Small intestine (tissue), 7 donors: Measurements from ENCODE around the gene SLC51B. TPM values are rescaled to one million over a fixed set of nuclear protein-coding genes. Genes with fewer than 3 reads are reported as not detected.

ENCODE experiments used
- DNase-seq, 2 donors: peaks; one replicate each; pipeline versions ENCODE4 v3.0.0 to v3.0.0-alpha.2; 2013
- FAIRE-seq: peaks from 2 replicates; lab custom pipeline; 2012; peaks lifted over from hg19 to GRCh38; lab: Jason Lieb, UNC
- H3K27ac ChIP-seq, 3 donors: one replicate each; pipeline ENCODE4 v1.5.1; 2013; ENCODE audit warnings: low read length in 2 of 3, mild to moderate bottlenecking in 2 of 3, control low read depth in 1 of 3, inconsistent platforms in 1 of 3, low read depth in 1 of 3, moderate library complexity in 1 of 3
- H3K27me3 ChIP-seq, 3 donors: one replicate each; pipeline ENCODE4 v1.6.1; 2013; ENCODE audit warnings: low read length in 3 of 3, inconsistent platforms in 1 of 3; ENCODE audit not compliant: control insufficient read depth in 3 of 3, insufficient read depth in 3 of 3
- H3K36me3 ChIP-seq, 3 donors: one replicate each; pipeline ENCODE4 v1.6.1; 2013; ENCODE audit warnings: low read length in 3 of 3, inconsistent platforms in 1 of 3, low read depth in 1 of 3, mild to moderate bottlenecking in 1 of 3, moderate library complexity in 1 of 3; ENCODE audit not compliant: control insufficient read depth in 3 of 3, insufficient read depth in 2 of 3
- H3K4me1 ChIP-seq, 3 donors: one replicate each; pipeline ENCODE4 v1.6.1; 2013; ENCODE audit warnings: low read length in 2 of 3, inconsistent platforms in 1 of 3, low read depth in 1 of 3, mild to moderate bottlenecking in 1 of 3, moderate library complexity in 1 of 3; ENCODE audit not compliant: control insufficient read depth in 3 of 3, insufficient read depth in 2 of 3
- H3K4me3 ChIP-seq, 3 donors: one replicate each; pipeline ENCODE4 v1.5.1; 2013; ENCODE audit warnings: low read length in 3 of 3, control low read depth in 1 of 3, inconsistent platforms in 1 of 3, low read depth in 1 of 3, mild to moderate bottlenecking in 1 of 3, moderate library complexity in 1 of 3
- H3K9me3 ChIP-seq, 2 donors: one replicate each; pipeline ENCODE4 v1.6.1; 2013; ENCODE audit warnings: low read depth in 1 of 2, low read length in 1 of 2; ENCODE audit not compliant: control insufficient read depth in 2 of 2, insufficient read depth in 1 of 2
- WGBS, 3 donors: extraction: QIAGEN DNeasy Blood & Tissue Kit; methylation state at CpG; one replicate each; pipeline ENCODE4 v1.1.7; 2013; 5-methylcytosine and 5-hydroxymethylcytosine counted together
- polyA plus RNA-seq, 4 donors: library from polyadenylated mRNA; stranded (reverse) in 3 of 4; unstranded in 1 of 4; fragments of 200-250 nt in 3 of 4; fragments of 120-200 nt in 1 of 4; gene quantifications; one replicate each; pipeline versions ENCODE4 v1.2.1 to v1.2.3, GENCODE V29; 2013
- donor health status: healthy with polysubstance abuse.
- donor health status: control.
- donor health status: control.
- donor health status: Bipolar disorder and iron deficiency.
- donor health status: healthy.

Gene SLC51B
- polyA plus RNA-seq, 4 donors, result 23.5 to 258 (median 162) TPM

DNA sequence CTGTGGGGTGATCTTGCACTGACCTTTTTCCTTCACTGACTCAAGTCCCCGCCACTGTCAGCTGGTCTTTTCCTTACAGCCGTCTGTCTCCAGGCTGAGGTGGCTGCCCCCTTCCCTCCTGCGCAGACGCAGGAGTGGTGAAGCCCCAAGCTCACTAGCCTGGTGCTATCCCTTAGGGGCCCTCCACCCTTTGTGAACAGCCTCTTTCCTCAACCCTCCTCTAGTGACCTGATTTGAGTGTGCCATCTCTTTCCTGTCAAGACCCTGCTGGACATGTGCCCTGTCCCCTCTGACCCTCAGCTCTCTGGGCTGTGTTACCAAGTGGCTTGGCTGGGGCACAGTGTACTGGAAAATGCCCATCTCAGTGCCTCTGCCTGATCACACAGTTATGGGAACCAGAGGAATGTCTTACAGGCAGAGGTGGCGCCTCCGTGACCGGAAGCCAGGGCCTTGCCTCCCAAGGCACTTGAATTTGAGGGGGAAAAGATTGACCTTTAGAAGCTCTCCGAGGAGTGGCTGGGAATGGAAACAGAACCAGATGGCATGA is 40.1 kb downstream of the SLC51B start:
- WGBS, 3 donors, result 78 to 84% (median 79%) methylated on average over 8 of the region's 8 CpGs
- no peak for DNase-seq
- FAIRE-seq, result no peak
- H3K9me3 ChIP-seq, result no peaks in the 10 kb centered on the region
- H3K4me1 ChIP-seq, result peaks cover 0 to 70% (median 21%) of the 10 kb centered on the region in 3 donors
- H3K36me3 ChIP-seq, result peaks cover 0 to 1% (median 0%) of the 10 kb centered on the region in 3 donors
- H3K4me3 ChIP-seq, result no peak overlapping the region
- H3K27me3 ChIP-seq, result peaks cover 0 to 4% (median 0%) of the 10 kb centered on the region in 3 donors
- H3K27ac ChIP-seq, result no peak overlapping the region

DNA sequence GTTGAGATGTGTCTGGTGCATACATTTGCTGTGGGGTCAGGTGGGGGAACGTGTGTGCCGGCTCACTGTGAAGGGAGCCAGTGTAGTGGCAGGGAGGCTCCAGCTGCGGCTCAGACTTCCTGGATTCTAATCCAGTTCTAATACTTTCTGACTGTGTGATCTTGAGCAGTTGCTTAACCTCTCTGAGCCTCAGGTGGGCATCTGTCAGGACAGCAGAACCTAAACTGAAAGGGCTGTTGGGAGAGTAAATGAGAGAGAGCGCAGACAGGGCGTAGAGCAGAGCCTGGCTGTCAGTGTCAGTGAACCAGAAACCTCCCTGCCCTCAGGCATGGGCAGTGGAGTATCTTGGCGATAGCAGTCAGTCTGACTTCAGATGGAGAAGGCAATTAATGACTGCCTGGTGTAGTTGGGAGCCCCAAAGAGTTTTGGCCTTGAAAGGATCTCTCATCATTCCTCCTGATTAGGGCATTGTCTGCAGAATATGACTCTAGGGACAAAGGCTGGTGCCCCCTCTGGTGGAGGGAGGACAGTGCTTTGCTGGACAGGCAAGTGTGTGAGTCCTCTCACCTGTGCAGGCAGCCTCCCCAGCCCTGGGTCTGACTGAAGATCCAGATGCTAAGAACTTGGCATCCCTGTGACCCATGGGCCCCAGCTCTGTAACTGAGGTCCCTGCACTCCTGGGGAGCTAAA is 40.9 kb downstream of the SLC51B start:
- H3K4me1 ChIP-seq, result peaks cover 0 to 74% (median 21%) of the 10 kb centered on the region in 3 donors
- H3K27me3 ChIP-seq, result peaks cover 0 to 4% (median 0%) of the 10 kb centered on the region in 3 donors
- peaks cover 0 to 4% (median 0%) of the 10 kb centered on the region in 3 donors for H3K36me3 ChIP-seq
- FAIRE-seq (no peak), DNase-seq (peak; percentile 46 to 63)
- no peak overlapping the region for H3K4me3 ChIP-seq
- no peak overlapping the region for H3K27ac ChIP-seq
- WGBS, 3 donors, result 85 to 91% (median 87%) methylated on average over 6 of the region's 6 CpGs
- H3K9me3 ChIP-seq, result no peaks in the 10 kb centered on the region

- peaks cover 0 to 73% (median 21%) of the 10 kb centered on the region in 3 donors for H3K4me1 ChIP-seq
- FAIRE-seq (no peak), DNase-seq (no peak)
- H3K36me3 ChIP-seq, result peaks cover 0 to 4% (median 0%) of the 10 kb centered on the region in 3 donors
- no peaks in the 10 kb centered on the region for H3K9me3 ChIP-seq
- no peak overlapping the region for H3K4me3 ChIP-seq
- peak overlapping the region in 1 of 3 donors; percentile 91 for H3K27ac ChIP-seq
- H3K27me3 ChIP-seq, result peaks cover 0 to under 1% (median 0%) of the 10 kb centered on the region in 3 donors
- 62 to 73% (median 71%) methylated on average over 6 of the region's 6 CpGs for WGBS, 3 donors
These were observed 41.5 kb downstream of the SLC51B start for GRCh38 chr15:65086680-65087111.

- DNase-seq (peak; percentile 28 to 32), FAIRE-seq (no peak)
- H3K4me3 ChIP-seq, result no peak overlapping the region
- no peaks in the 10 kb centered on the region for H3K27me3 ChIP-seq
- H3K27ac ChIP-seq, result peak overlapping the region; percentile 41 to 96 (median 91)
- 83 to 88% (median 83%) methylated on average over 3 of the region's 3 CpGs for WGBS, 3 donors
- peaks cover 0 to 4% (median 0%) of the 10 kb centered on the region in 3 donors for H3K36me3 ChIP-seq
- H3K4me1 ChIP-seq, result peaks cover 0 to 71% (median 21%) of the 10 kb centered on the region in 3 donors
- no peaks in the 10 kb centered on the region for H3K9me3 ChIP-seq
These were observed 42.2 kb downstream of the SLC51B start for GRCh38 chr15:65087411-65087810.

DNA sequence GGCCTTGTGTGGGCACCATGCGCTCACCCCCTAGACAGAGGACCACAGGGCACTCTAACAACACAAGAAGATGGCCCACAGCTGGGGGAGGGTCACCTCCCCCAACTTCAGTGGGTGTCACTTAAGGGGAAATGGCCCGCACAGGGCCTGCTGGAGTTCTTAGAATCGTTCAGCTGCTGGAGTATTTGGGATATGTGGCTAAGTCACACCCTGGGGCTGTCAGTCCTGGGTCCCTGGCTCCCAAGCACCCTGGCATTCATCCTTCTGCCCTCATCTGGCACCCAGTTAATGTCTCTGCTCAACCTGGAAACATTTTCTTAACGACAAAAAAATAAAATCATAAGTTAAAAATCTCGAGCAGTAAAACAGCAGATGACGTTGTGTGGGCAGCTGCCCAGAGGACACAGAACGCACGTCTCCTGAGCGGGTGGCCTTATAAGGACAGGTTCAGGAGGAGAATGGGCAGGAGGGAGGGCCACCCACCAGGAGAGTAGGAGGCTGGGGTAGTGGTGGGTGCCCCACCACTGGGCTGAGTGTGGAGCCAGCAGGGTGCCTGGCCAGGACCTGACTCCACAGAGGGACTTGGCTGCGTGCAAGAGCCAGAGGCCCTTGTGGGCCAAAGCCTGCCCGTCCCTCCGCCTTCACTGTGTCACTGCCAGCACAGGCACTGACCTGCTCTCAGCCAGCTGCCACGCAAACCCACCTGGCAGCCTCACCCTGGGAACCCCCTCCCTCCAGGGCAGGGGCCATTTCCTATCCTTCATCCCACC is 42.9 kb downstream of the SLC51B start:
- Histone ChIP-seq H3K4me1 (peaks cover 0 to 71% (median 21%) of the 10 kb centered on the region in 3 donors), H3K9me3 (no peaks in the 10 kb centered on the region), H3K36me3 (peaks cover 0 to 8% (median 0%) of the 10 kb centered on the region in 3 donors), H3K27me3 (no peaks in the 10 kb centered on the region), H3K4me3 (no peak overlapping the region), H3K27ac (peak overlapping the region; percentile 83 to 96 (median 91))
- FAIRE-seq (no peak), DNase-seq (peak; percentile 52 to 54)
- WGBS, 3 donors, result 33 to 60% (median 47%) methylated on average over 13 of the region's 13 CpGs

DNA sequence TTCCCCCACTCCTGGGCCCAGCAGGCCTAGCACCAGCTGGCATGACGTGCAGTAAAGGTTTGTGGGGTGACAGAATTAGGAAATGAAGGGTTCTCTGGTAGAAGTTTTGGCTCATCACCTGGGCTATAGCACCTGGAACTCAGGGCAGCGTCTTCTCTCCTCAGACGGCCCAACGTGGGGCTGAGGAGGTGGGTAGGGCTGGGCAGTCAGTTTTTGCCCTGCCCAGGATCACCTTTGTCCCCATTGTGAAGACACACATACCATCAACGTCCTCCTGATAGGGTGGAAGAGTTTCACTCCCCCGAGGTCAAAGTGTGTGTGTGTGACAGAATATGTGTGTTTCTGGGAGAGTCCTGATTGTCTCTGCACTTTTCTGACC is 43.4 kb downstream of the SLC51B start:
- WGBS, 3 donors, result 13 to 45% (median 36%) methylated on average over 6 of the region's 6 CpGs
- Histone ChIP-seq H3K4me1 (peaks cover 0 to 72% (median 21%) of the 10 kb centered on the region in 3 donors), H3K27ac (peak overlapping the region; percentile 83 to 96 (median 91)), H3K27me3 (no peaks in the 10 kb centered on the region), H3K9me3 (no peaks in the 10 kb centered on the region), H3K36me3 (peaks cover 0 to 12% (median 0%) of the 10 kb centered on the region in 3 donors), H3K4me3 (no peak overlapping the region)
- DNase-seq (peak; percentile 91 to 97), FAIRE-seq (no peak)

DNA sequence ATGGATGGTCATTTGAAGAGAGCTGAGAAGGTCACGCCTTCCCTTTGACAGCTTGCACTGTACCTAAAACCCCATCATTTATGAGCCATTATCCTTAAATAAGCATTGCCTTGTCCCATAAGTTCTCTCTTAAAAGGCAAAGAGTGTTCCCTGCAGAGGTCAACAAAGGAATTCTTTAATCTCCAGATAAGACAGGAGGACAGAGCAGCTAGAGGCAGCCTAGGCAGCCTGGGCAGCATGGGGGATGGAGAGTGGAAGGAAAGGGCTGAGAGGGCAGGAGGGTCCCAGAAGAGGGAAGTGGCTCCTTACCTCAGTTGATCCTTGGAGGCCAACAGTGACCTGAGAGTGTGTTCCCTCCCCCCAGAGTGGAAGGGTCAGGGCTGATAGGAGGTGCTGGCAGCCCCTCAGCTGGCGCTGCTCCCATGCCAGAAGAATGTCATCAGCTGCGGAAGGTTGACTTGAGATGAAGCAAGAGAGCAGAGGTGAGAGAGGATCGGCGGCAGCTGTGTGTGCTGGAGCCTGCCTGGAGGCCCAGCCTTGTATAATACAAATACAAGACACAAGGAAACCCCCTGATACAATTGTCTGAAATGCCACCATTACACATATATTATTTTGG is 44.1 kb downstream of the SLC51B start:
- H3K9me3 ChIP-seq, result no peaks in the 10 kb centered on the region
- peak overlapping the region; percentile 83 to 91 (median 89) for H3K27ac ChIP-seq
- no peak overlapping the region for H3K4me3 ChIP-seq
- FAIRE-seq (no peak), DNase-seq (peak; percentile 69 to 85)
- peaks cover 0 to 74% (median 22%) of the 10 kb centered on the region in 3 donors for H3K4me1 ChIP-seq
- WGBS, 3 donors, result 29 to 55% (median 47%) methylated on average over 5 of the region's 5 CpGs
- peaks cover 0 to 15% (median 0%) of the 10 kb centered on the region in 3 donors for H3K36me3 ChIP-seq
- no peaks in the 10 kb centered on the region for H3K27me3 ChIP-seq
